DMS153 (cell line): ENCODE results near the gene KRT39.
"Not testable (repeated sequence)": the region's sequence is repeated elsewhere in the genome, so short reads cannot be mapped to it uniquely, and the experiment has no call there.

Experiments
- DNase-seq: peaks from one replicate; lab custom pipeline; 2025; lab: John Stamatoyannopoulos, UW

The KRT39 gene

DNA sequence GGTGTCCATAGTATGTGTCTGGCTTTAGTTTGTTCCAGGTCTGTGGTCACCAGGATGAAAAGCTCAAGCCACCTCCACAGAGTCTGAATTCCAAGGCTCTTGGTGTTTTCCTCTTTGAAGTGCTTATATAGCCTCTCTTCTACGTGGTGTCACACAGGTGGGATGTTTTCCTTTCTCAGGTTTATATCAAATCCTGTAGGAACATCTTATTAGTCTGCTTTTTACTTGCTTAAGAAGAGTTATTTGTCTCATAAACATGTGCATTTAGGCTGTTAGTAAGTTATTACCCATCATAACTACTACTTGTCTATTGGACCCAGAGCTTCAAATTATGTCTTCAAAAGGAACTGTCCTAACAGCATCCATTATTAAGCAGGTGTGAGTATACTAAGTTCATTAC, at the start of gene KRT39:
Gene KRT39 (minus strand): TSS at position 101 of the 400 bp plus-strand sequence. CDS start 92 bp downstream, at position 9.
- DNase-seq = no peak

GRCh38 chr17:41015454-41015853, 48.7 kb upstream of the KRT39 start:
- no peak for DNase-seq

- no peak for DNase-seq
These were observed 46.9 kb upstream of the KRT39 start for GRCh38 chr17:41013606-41014005.

GRCh38 chr17:41013181-41013580, 46.4 kb upstream of the KRT39 start:
- no peak for DNase-seq

GRCh38 chr17:41012326-41013120, 45.8 kb upstream of the KRT39 start:
- DNase-seq = no peak

- no peak for DNase-seq
These were observed 43.7 kb upstream of the KRT39 start for GRCh38 chr17:41010441-41010840.

DNA sequence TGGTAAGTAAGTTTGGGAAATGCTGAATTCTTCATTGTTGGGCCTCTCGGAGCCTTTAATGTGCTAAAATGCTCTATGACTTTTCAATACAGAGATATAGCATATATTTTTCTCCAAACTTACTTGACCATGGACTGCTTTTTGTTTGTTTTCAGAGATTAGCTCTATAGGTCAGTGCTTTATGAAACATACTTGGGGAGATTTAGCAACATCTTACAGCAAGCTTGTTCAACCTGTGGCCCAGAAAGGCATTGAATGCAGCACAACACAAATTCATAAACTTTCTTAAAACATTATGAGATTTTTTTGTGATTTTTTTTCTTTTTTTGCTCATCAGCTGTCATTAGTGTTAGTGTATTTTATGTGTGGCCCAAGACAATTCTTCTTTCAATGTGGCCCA, 43.2 kb upstream of the KRT39 start:
- DNase-seq = no peak

DNA sequence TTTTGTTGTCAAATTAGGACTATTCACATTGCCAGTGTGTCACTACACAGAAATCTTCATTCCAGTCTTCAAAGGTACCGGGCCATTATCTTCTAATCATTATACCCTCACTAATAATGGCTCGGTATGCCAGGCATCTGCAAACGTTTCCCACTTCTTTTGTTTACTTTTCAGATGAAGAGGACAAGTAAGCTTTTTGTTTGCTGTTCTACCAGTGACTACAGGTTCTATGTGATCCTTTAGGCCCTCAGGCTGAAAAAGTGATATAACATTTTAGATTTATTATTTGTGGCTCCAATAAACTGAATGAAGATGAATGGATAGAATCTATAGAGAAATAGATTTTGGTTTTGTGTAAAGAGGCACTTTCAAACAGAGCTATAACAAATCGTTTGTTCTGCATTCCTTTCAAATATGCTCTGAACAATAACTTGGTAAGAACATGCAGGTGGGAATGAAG, 42.6 kb upstream of the KRT39 start:
- no peak for DNase-seq

- DNase-seq = peak; percentile 33
These were observed 42.1 kb upstream of the KRT39 start, which contains the start of gene KRTAP3-1 for GRCh38 chr17:41008811-41009210. TSS of gene KRTAP3-1 (minus strand) at chr17:41009128. CDS start at chr17:41009074, 54 bp downstream.

GRCh38 chr17:41004397-41004796, 37.6 kb upstream of the KRT39 start:
- DNase-seq = peak; percentile 44

DNA sequence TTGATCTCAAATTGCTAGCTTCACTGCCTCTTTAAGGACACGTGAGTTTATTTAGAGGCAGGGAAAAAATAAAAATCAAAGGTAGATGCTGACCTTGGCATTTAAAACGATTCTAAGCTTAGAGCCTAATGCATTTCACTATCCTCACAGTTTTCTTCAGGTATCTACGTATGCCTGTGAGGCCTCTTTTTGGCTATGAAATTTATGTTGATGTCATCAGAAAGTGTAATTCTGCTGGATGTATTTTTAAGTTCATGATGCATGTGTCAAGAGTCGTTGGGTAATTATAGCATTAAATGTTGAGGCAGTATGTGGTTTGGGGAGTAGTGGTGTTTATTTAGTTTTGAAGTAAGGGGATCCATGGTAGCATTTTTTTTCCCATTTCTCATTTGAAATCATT, 37.2 kb upstream of the KRT39 start:
- no peak for DNase-seq

DNA sequence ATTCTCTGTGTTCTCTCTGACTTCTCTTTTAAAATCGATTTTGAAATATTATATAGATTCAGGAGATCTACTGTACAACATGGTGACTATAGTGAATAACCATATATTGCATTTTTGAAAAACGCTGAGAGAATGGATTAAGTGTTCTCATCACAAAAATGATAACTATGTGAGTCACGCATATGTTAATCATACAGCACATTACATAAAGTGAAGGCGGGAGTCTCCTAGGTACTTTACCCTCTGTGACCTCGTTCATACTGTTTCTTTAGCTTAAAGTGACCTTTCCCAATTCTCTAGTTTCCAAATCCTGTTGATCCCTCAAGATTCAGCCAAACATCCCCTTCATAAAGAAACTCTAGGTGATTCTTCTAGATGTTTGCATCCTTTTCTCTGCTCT, 36.1 kb upstream of the KRT39 start:
- DNase-seq = no peak

DNA sequence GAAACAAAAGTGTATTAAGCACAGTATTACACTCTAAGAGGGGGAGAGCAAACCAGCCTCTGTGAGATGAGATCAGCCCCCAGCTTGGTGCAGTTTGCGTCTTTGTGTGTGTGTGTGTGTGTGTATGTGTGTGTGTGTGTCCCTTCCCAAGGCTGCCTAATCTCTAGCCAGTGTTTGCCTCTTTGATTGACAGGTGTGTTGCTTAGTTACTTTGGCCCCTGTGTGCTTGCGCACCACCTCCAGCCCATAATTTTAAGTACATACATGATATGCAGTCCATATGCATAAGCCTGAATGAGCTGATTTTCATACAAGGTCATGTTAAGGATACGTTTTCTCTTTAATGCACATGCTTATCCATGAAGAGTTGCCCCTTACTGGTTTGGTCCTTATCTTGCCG, 35.0 kb upstream of the KRT39 start:
- DNase-seq = no peak

DNA sequence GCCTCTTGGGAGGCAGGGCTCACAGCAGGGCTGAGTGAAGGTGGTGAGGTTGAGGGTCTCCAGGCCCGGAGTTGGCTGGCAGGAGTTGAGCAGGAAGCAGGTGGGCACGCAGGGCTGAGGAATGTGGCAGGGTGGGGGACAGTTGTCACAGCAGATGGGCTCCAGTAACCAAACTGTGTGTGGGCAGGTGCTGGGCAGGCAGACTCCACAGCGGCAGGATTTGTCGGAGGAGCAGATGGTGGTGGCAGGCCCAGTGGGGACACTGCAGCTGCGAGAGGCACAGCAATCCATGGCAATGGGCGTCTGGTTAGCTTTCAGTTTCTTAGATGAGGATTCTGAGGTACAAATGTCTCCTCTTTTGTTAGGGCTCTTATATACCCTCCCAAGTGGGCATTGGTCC, 32.8 kb upstream of the KRT39 start, which contains the start of gene KRTAP3-2:
Gene KRTAP3-2 (minus strand): TSS at position 344 of the 400 bp plus-strand sequence. CDS start 53 bp downstream, at position 291.
- DNase-seq = not testable (repeated sequence)

GRCh38 chr17:40997361-40997760, 30.6 kb upstream of the KRT39 start:
- DNase-seq = no peak

GRCh38 chr17:40996829-40997228, 30.1 kb upstream of the KRT39 start:
- no peak for DNase-seq

GRCh38 chr17:40995116-40995515, 28.4 kb upstream of the KRT39 start:
- no peak for DNase-seq

DNA sequence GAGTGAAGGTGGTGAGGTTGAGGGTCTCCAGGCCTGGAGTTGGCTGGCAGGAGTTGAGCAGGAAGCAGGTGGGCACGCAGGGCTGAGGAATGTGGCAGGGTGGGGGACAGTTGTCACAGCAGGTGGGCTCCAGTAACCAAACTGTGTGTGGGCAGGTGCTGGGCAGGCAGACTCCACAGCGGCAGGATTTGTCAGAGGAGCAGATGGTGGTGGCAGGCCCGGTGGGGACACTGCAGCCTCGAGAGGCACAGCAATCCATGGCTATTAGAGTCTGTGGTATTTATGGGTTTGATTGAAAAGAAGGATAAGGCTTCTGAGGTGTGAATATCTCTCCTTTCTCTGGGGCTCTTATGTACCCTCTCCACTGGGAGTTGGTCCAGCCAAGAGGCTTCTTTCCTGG, 27.1 kb upstream of the KRT39 start, which contains the start of gene KRTAP3-3:
Gene KRTAP3-3 (minus strand): TSS at position 326 of the 400 bp plus-strand sequence. CDS start 67 bp downstream, at position 259.
- DNase-seq = peak; percentile 78

DNA sequence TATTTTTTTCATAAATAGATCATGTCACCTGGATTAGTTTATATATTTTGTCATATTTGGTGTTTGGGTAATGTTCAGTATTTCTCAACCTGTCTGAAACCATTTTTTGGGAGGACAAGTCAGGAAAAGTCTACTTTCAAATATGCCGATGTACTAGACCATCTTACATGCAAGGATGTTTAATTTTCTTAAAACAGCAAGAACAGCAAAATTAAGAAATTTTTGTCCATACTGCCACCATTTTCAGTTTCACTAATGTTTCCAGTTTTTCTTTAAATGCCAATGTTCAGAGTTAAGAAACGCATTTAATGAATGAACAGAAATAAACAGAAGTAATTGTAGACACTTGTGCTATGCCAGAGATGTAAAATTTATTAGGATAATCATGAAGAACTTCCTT, 26.3 kb upstream of the KRT39 start:
- DNase-seq = no peak

- DNase-seq = no peak
These were observed 25.9 kb upstream of the KRT39 start for GRCh38 chr17:40992666-40993065.

DNA sequence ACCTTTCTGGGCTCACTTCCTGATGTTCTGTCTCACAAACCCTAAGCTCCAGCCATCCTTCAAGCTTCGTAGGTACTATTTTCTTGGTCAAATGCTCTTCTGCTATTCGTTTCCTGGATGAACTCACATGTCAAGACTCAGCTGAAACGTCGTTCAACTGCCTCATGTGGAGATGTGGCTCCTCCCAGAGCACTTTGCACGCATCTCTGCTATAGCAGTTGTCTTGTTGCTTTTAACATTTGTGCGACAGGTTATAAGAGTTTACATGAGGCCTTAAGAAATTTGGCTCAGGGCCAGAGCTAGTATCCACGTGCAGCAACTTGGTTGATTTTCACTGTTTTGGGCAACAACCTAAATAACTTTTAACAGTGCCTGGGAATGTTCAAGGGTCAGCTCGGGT, 20.2 kb upstream of the KRT39 start:
- no peak for DNase-seq

DNA sequence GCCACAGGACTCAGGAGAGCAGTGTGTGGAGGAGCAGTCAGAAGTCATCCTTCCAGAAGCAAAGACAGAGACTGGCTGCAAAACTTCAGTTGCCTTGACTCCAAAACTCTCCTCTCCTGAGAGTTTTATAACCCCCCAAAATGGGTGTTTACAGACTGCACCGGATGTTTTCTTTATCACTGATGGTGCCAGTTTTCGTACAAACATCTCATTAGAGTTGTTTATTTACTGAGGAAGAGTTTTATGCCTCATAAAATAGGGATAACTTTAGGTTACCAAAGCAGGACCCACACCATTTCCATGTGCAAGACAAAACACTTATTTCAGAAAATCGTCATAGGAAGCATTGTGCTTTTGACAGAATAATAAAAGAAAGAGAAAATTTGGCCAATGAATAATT, 17.5 kb upstream of the KRT39 start, which contains the start of gene KRT40:
Gene KRT40 (minus strand): TSS at position 101 of the 400 bp plus-strand sequence. CDS start 53 bp downstream, at position 48.
- DNase-seq = no peak

DNA sequence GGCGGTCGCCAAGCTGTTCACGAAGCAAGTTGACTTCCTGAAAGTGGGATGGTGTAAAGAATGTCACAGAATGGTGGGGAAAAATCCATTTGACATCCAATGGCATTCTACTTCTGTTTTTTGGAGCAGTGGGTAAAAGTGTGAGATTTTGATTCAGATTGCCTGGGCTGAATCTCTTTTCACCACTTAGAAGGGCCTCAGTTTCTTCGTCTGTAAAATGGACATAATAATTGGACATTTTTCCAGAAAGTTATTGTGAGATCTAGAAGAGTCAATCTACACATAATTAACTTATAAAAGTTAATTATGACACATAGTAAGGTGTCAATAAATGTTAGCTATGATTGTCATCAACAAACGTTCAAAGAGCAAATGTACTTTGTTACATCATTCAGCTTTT, 14.4 kb upstream of the KRT39 start:
- no peak for DNase-seq
